Middle frontal gyrus (tissue), 1 donor: ENCODE measurements around the gene BACH2.

Experiments used
- DNase-seq: peaks from one replicate; pipeline ENCODE4 v3.0.0-alpha.2; 2015; ENCODE audit warnings: low spot score; ENCODE audit errors: extremely low spot score

BACH2 gene

DNA sequence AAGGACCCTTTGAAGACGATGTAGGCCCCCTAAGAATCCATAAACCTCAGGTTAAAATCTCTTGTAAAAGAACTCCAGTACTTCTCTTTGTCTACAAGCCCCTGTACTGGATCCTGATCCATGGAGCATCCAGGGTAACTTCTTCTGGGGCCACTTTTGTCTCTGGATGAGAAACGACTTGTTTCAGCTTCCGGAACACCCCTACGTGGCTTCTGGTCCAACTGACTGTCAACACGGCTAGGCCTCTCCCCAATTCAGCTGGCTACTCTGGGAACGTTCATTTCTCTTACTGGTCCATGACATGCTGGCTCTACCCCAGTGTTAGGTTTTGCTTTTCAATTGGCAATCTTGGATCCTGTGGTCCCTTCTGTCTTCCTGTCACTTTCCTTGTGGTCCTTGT lies 198.0 kb downstream of the BACH2 start:
- DNase-seq, result no peak

- DNase-seq, result peak; percentile 49
Observed at GRCh38 chr6:90098001-90098531, 198.6 kb downstream of the BACH2 start.

GRCh38 chr6:90097356-90097755 lies 199.3 kb downstream of the BACH2 start:
- DNase-seq, result no peak

DNA sequence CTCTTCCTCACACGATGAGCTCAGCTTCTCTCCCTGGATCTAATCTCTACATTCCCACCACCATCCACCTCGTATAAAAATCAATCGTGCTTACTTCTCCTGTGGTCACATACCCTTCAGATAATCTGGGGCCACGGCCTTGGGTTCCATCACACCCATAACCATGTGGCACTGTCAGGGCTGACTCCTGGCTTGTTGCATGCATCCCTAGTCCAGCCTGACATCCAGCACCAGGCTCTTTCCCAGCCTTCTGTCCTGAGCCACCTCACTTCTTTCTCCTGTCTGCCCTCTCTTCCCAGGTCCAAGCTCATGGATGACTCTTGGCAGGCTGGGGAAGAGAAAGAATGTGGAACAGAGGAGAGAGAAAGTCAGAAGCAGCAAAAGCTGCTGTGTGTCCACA lies 199.8 kb downstream of the BACH2 start:
- no peak for DNase-seq

DNA sequence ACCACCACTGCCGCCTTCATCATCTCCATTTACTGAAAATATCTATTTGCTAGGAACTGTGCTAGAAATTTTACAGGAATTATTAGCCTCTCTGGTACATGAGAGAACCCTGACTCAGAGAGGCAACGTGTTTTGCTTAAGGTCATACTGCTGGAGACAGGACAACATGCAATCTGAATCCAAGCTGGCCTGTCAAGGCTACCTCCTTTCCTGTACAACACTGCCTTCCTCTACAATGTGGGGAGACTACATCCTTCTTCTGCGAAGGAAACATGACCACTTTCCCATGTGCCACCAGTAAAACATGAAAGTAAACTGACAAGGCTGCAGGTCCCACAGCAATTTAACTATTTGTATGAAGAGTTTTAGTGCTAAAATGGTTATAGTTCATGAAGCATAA lies 200.9 kb downstream of the BACH2 start:
- no peak for DNase-seq

DNA sequence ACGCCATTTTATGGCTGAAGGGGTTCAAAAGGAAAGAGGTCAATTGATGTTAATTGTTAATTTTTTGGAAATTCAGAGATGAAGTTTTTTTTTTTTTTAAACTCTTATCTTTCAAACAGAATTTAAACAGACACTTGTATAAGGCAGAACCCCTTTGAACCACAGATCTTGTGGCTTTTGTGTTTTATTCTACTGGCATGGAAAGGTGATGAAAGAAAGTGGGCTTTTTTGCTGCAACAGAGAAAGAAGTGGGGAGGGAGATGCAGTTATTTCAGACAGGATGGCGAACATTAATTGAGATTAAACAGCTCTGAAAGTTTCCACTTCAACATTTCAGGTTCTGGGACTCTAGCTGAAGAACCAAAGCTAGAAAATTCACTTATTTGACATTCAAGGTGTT lies 201.5 kb downstream of the BACH2 start:
- no peak for DNase-seq

GRCh38 chr6:90093558-90094073 lies 203.0 kb downstream of the BACH2 start:
- DNase-seq, result no peak

- no peak for DNase-seq
Observed at GRCh38 chr6:90090866-90091265, 205.8 kb downstream of the BACH2 start.

GRCh38 chr6:90088009-90088408 lies 208.6 kb downstream of the BACH2 start:
- DNase-seq, result no peak

DNA sequence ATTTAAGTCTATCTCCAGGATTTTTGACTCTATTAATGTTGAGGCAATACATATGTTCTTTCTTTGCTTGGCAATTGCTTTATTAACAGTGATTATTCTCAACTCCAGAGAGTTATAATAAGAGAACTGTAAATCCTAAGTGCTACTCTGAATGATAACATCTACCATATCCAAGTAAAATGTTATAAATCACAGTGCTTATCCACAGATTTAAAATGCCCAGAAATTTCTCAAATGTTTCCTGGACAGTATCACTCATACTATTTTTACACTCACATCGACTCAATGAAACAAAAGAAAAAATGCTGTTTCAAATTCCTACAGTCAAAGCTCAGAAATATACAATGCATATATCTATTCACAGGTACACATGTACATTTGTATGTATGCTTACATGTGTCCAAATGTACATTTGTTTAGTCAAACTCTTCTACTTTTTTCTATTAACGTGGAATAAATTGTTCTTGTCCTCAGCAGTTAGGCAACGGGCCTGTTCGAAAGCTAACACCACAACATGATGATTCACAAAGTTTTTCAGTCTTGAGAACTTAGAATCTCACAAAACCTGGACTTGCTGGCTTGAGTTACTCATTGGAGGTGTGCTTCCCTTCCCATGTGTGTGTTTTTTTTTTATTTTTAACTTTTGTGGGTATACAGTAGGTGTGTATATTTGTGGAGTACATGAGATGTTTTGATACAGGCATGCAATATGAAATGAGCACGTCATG lies 209.4 kb downstream of the BACH2 start:
- DNase-seq, result no peak

GRCh38 chr6:90086517-90086916 lies 210.1 kb downstream of the BACH2 start:
- no peak for DNase-seq

- no peak for DNase-seq
Observed at GRCh38 chr6:90083891-90084290, 212.8 kb downstream of the BACH2 start.

DNA sequence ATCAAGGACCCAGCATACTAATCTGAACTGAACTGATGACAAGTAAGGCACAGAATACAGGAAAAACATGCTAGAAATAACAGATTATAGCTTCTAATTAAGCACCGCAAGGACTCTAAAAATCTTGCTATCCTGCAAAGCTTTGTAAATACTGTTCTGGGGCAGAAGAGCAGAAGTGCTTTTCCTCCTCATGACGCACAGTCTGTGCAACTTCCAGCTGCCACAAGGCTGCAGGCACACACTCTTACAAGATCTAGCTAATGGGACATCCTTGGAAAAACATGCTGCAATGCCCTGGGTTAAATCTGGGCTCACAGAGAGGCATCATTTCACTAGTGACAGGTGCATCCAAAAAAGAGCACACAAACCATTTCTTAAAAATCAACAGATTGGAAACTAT lies 213.8 kb downstream of the BACH2 start:
- no peak for DNase-seq

- no peak for DNase-seq
Observed at GRCh38 chr6:90080876-90081481, 215.7 kb downstream of the BACH2 start.

GRCh38 chr6:90079560-90080490 lies 216.8 kb downstream of the BACH2 start:
- DNase-seq, result no peak

- no peak for DNase-seq
Observed at GRCh38 chr6:90078513-90079289, 217.9 kb downstream of the BACH2 start.

DNA sequence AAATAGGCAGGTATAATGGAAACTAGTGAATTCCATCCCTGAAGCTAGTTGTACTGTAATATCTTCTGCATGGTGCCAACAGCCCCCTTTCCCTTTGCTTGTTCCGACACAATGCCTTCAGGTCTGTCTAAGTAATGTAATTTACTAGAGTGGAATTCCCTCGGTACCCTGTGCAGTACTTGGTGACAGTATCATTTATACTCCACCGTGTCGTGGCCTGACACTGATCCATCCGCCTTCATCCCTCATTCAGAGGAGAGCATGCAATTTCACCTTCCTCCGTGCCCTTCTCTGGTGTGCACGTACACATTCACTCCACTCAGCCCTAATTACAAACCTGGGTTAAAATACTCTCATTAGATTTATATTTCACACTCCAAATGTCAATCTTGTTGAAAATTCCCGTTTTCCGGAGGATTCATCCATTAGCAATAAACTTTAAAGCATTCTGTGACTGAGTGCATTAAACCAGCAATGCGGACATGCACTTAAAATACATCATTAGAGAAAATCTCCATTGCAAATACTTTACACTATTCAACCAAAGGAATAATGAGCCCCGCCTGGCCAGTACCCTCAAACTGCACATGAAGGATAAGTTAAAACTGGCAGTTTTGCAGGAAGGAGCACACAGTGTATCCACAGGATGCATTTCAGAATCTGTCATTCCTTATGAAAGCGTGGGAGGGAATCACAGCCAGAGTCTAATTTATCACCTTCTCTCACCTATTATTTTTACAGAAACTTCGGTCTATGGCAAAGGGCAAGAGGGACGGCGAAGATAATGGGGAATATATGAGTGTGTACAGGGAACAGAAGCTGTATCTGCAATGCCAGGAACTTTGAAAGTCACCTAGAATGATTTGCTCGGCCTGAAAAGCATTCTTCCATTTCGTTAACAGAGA lies 219.9 kb downstream of the BACH2 start:
- no peak for DNase-seq

DNA sequence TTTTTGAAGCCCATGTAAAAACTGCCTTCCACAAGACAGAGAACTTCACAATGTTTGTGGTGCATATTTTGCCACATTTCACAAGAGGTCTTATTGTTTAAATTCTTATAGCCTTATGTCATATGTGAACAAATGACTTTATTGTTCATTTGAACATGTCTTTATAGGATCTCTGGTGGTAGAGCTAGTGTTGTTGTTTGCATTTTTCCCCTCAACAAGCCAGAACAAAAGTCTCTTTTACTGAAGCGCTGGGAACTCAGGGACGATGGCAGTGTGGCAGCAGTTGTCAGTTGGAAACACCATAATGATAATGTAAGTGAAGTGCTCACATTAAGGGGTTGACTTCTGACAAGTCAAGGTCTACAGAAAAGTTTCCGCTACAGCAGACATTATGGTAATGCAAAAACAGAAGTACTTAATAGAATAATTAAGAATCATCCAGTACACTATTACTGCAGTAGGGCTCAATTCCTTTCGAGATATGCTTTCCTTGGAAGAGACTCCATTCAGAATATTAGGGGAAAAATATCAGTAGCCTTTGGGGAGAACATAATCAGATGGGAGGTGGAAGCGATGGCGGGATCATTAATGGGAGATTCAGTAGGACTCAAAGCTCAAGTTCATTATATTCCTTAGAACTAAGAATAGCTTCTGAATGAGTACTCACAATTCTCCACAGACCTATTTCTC lies 222.3 kb downstream of the BACH2 start:
- DNase-seq, result peak; percentile 35

DNA sequence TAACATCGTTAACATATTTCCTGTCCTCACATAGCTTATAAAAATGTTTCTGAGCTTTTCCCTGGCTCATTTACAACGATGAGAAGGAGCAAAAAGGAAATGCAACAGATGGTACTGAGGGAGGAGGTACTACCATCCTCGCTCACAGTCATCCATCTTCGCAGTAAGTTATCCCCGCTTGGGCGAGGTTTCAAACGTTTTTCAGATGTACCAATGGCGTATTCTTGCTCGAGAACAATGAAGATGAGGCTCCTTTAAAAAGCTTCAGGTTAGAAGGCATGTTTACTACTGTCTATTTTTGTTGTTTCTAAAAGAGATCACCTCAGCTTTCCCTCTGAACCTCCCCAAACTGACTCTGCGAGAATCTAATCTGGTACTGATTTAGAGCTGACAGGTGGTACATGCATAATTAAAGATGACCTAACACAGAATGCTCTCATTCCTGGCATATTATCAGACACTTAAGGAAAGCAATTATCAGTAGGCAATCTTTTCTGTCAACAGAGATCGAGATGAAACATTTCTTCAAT lies 223.6 kb downstream of the BACH2 start:
- DNase-seq, result no peak
